HG03521 (cell line): ENCODE data around the gene DNAJC4.

Source experiments
- ATAC-seq: cut with Tn5 transposase; IDR thresholded peaks from one replicate; pipeline ENCODE4 v1.9.1; 2021; ENCODE audit warnings: mild to moderate bottlenecking, moderate library complexity; ENCODE audit not compliant: unreplicated experiment

DNAJC4 gene

GRCh38 chr11:64227405-64227956, 2.9 kb upstream of the DNAJC4 start:
- ATAC-seq: no peak

- no peak for ATAC-seq
These were observed 1.1 kb upstream of the DNAJC4 start for GRCh38 chr11:64229090-64229743.

- ATAC-seq: no peak
These were observed 591 bp upstream of the DNAJC4 start for GRCh38 chr11:64229744-64230170.

- no peak for ATAC-seq
These were observed 627 bp downstream of the DNAJC4 start for GRCh38 chr11:64230985-64231365.

GRCh38 chr11:64231546-64231945, 1.2 kb downstream of the DNAJC4 start:
- ATAC-seq: no peak

GRCh38 chr11:64232182-64232966, 2.0 kb downstream of the DNAJC4 start:
- no peak for ATAC-seq

GRCh38 chr11:64232967-64233315, 2.6 kb downstream of the DNAJC4 start:
- ATAC-seq: no peak

GRCh38 chr11:64233913-64234586, 3.7 kb downstream of the DNAJC4 start, which contains the start of gene VEGFB:
VEGFB (plus strand) TSS chr11:64234584; CDS start chr11:64234834, 250 bp downstream.
- peak; percentile 39 for ATAC-seq

GRCh38 chr11:64234647-64235379, 4.5 kb downstream of the DNAJC4 start:
- peak; percentile 12 for ATAC-seq

GRCh38 chr11:64235437-64236161, 5.3 kb downstream of the DNAJC4 start:
- no peak for ATAC-seq

- no peak for ATAC-seq
These were observed 7.2 kb downstream of the DNAJC4 start for GRCh38 chr11:64237484-64237951.

GRCh38 chr11:64238076-64238475, 7.7 kb downstream of the DNAJC4 start:
- no peak for ATAC-seq

GRCh38 chr11:64238999-64239398, 8.7 kb downstream of the DNAJC4 start:
- ATAC-seq: no peak

- no peak for ATAC-seq
These were observed 9.5 kb downstream of the DNAJC4 start for GRCh38 chr11:64239662-64240434.

- peak; percentile 44 for ATAC-seq
These were observed 10.3 kb downstream of the DNAJC4 start, which contains the start of gene FKBP2 for GRCh38 chr11:64240435-64241240. FKBP2 (plus strand) TSS chr11:64241095; CDS start chr11:64242388, 1,293 bp downstream.

GRCh38 chr11:64241241-64241490, 10.8 kb downstream of the DNAJC4 start:
- peak; percentile 67 for ATAC-seq

- ATAC-seq: peak; percentile 5
These were observed 11.4 kb downstream of the DNAJC4 start for GRCh38 chr11:64241491-64242374.
